GM20431 (cell line): Measurements from ENCODE around the gene FILIP1.

Source experiments
- in situ Hi-C: fragments of 300-500 bp; cut with MseI, MboI; formaldehyde crosslinking; loops from one replicate; pipeline ENCODE4 v1.15.0; 2020; ENCODE audit warnings: low sequenced_read_pairs; ENCODE audit not compliant: unreplicated experiment

Gene FILIP1

GRCh38 chr6:75350156-75350555 lies 143.4 kb downstream of the FILIP1 start:
- in situ Hi-C loops: no loop called here

GRCh38 chr6:75349262-75349984 lies 144.2 kb downstream of the FILIP1 start:
- in situ Hi-C loops: no loop called here

GRCh38 chr6:75348882-75349261 lies 144.7 kb downstream of the FILIP1 start:
- in situ Hi-C loops: no loop called here

GRCh38 chr6:75347898-75348610 lies 145.5 kb downstream of the FILIP1 start:
- in situ Hi-C loops: no loop called here

GRCh38 chr6:75345413-75345812 lies 148.2 kb downstream of the FILIP1 start:
- in situ Hi-C loops: no loop called here

- in situ Hi-C loops: no loop called here
Observed at GRCh38 chr6:75344455-75344854, 149.1 kb downstream of the FILIP1 start.

GRCh38 chr6:75344021-75344420 lies 149.6 kb downstream of the FILIP1 start:
- in situ Hi-C loops: no loop called here

GRCh38 chr6:75337835-75338580 lies 155.6 kb downstream of the FILIP1 start:
- in situ Hi-C loops: no loop called here

GRCh38 chr6:75334266-75335040 lies 159.1 kb downstream of the FILIP1 start:
- in situ Hi-C loops: no loop called here

- in situ Hi-C loops: no loop called here
Observed at GRCh38 chr6:75333676-75334200, 159.9 kb downstream of the FILIP1 start.

- in situ Hi-C loops: no loop called here
Observed at GRCh38 chr6:75331151-75331550, 162.4 kb downstream of the FILIP1 start.

GRCh38 chr6:75329703-75330102 lies 163.9 kb downstream of the FILIP1 start:
- in situ Hi-C loops: no loop called here

GRCh38 chr6:75327807-75328206 lies 165.8 kb downstream of the FILIP1 start:
- in situ Hi-C loops: no loop called here

- in situ Hi-C loops: no loop called here
Observed at GRCh38 chr6:75326557-75327258, 166.9 kb downstream of the FILIP1 start.

- in situ Hi-C loops: no loop called here
Observed at GRCh38 chr6:75318900-75319299, 174.7 kb downstream of the FILIP1 start.

GRCh38 chr6:75317503-75318206 lies 175.9 kb downstream of the FILIP1 start:
- in situ Hi-C loops: no loop called here

GRCh38 chr6:75315978-75316377 lies 177.6 kb downstream of the FILIP1 start:
- in situ Hi-C loops: no loop called here

GRCh38 chr6:75308250-75308988 lies 185.2 kb downstream of the FILIP1 start:
- in situ Hi-C loops: no loop called here
